ENCODE results near the gene ZGPAT.

DNA sequence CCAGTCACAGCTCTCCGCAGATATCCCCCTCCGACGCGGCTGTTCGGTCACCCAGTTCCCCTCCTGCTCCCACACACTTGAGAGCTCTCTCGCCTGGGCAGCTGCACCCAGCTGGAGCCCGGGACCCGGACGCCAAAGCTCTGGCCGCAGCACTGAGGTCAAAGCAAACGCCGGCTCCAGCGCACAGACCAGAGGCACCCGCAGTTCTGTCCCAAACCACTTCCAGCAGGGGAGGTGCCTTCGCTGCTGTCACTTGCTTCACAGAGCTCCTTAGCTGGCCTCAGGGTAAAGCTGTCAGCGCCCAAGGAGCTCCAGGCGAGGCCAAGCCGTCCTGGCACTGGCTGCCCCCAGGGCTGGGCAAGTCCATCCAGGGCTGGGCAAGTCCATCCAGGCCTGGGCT lies 59.6 kb downstream of the ZGPAT start:
- TF ChIP-seq CTCF (IDR thresholded peaks at IDR 0.05; ENCODE audit: low read depth, low read length, poor library complexity, severe bottlenecking), result no peak
- TF ChIP-seq EZH2phosphoT487 (IDR thresholded peaks at IDR 0.05; ENCODE audit: borderline replicate concordance, low read length), result no peak

All from DOHH2 (cell line).